VCaP (cell line): Measurements from ENCODE around the gene FKBP10.

Experiments used
- H3K27ac ChIP-seq: fragments of 450-650 bp; 2 replicates; pipeline ENCODE4 v1.5.1; 2017
- TF ChIP-seq, protein P1 (sequence below): fragments of 450-650 bp; conservative IDR thresholded peaks from 2 replicates; pipeline ENCODE4 v1.5.1; 2017; ENCODE audit warnings: mild to moderate bottlenecking, moderate library complexity

The FKBP10 gene

GRCh38 chr17:41796121-41796895 is 16.5 kb upstream of the FKBP10 start:
- H3K27ac ChIP-seq, result peak overlapping the region; percentile 63; the same call in 1 of the 2 replicates
- TF ChIP-seq, protein P1, sequence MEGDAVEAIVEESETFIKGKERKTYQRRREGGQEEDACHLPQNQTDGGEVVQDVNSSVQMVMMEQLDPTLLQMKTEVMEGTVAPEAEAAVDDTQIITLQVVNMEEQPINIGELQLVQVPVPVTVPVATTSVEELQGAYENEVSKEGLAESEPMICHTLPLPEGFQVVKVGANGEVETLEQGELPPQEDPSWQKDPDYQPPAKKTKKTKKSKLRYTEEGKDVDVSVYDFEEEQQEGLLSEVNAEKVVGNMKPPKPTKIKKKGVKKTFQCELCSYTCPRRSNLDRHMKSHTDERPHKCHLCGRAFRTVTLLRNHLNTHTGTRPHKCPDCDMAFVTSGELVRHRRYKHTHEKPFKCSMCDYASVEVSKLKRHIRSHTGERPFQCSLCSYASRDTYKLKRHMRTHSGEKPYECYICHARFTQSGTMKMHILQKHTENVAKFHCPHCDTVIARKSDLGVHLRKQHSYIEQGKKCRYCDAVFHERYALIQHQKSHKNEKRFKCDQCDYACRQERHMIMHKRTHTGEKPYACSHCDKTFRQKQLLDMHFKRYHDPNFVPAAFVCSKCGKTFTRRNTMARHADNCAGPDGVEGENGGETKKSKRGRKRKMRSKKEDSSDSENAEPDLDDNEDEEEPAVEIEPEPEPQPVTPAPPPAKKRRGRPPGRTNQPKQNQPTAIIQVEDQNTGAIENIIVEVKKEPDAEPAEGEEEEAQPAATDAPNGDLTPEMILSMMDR, result no peak

DNA sequence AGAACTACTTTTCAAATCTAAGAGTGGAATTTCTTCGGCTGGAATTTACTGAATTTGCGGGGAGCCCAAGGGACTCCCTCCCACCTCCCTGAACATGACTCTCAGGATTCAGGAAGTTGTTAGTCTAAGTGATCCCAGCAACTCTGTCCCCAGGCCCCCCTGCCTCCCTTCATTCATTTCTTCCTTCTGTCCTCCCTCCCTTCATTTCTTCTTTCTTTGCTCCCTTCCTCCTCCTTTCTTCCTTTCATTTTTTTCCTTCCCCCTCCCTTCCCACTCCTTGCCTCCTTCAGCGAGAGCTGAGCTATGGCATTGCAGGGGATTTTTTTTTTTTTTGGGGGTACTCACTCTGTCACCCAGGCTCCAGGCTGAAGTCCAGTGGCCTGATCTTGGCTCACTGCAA is 15.4 kb upstream of the FKBP10 start:
- TF ChIP-seq, protein P1, result no peak
- no peak overlapping the region for H3K27ac ChIP-seq

DNA sequence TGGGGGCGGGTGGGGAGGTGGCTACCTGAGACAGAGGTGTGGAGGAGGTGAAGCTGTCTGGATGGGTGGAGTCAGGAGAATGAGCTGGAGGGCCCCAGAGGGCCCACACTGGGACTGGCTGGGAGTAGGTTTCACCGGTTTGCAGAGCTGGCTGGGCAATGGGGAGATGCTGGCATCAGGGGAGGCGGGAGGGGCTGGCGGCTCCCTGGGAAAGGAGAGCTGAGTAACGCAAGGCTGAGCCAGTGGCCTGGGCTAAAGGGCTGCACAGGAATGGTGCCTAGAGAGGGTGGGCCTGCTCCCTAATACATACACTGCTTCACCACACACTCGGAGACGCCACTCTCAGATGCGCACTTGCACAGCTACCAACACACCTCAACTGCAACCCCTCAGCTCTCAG is 13.4 kb upstream of the FKBP10 start:
- no peak overlapping the region for H3K27ac ChIP-seq
- TF ChIP-seq, protein P1, result no peak

- TF ChIP-seq, protein P1, result no peak
- peak overlapping the region; percentile 58 for H3K27ac ChIP-seq
Measured at GRCh38 chr17:41800601-41801373, 12.0 kb upstream of the FKBP10 start.

DNA sequence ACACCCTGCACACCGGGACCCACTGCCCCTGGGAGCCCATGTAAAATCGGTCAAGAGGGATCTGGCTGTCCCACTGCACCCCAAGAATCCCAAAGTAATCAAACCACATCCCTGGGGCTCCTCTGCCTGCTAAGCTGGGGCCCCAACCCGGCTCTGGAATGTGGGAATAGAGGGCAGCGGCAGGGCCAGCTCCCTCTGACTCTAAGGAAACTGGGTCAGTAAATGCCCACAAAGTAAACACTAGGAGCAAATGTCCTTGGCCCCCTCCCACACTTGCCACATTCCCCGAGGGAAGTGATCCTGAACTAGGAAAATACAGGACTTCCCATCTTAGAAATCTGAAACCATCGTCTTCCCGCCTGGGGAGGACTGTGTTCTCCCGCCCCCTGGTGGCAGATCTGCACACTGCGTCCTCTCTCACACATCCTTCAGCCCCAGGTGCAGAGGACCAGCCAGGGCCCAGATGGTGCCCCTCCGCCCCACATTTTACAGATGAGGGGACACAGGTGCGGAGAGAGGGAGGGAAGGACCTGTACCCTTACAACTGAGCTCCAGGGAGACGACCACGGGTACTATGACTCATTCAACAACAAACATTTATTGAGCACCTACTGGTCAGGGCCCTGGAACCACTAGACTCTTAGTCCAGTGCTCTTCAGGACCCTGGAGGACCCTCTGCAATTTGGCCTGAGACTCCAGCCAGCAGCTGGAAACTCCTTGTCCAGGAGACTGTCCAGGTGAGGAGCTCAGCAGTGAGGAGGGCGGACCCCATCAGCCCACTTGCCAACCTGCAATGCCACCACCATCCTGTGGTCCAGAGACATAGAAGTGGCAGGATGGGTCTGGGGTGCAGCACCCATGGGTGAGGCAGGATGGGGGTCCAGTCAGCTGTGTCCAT is 11.2 kb upstream of the FKBP10 start:
- TF ChIP-seq, protein P1, result peak; percentile 88
- peak overlapping the region; percentile 58 for H3K27ac ChIP-seq

GRCh38 chr17:41803049-41804020 is 9.5 kb upstream of the FKBP10 start:
- TF ChIP-seq, protein P1, result no peak
- H3K27ac ChIP-seq, result no peak overlapping the region
